Adrenal gland (tissue), 12 donors: ENCODE results near the gene DPEP1. TPM values are rescaled to one million over a fixed set of nuclear protein-coding genes. Genes with fewer than 3 reads are reported as not detected.
"Not testable (repeated sequence)": the region's sequence is repeated elsewhere in the genome, so short reads cannot be mapped to it uniquely, and the experiment has no call there.

Experiments used
- DNase-seq, 7 donors: peaks; one replicate each; pipeline ENCODE4 v3.0.0-alpha.2; 2019 to 2020
- H3K27ac ChIP-seq, 5 donors: fragments of 200-600 bp; sonication (generic) in 4 of 5; 1 replicate in 3 of 5; 2 replicates in 2 of 5; pipeline versions ENCODE4 v1.5.1 to v1.8.0; 2016 to 2020; ENCODE audit warnings: mild to moderate bottlenecking in 1 of 5
- H3K27me3 ChIP-seq: fragments of 200-600 bp; 2 replicates; pipeline ENCODE4 v1.8.0; 2021
- H3K36me3 ChIP-seq, 2 donors: fragments of 200-600 bp; replicated peaks in 1 of 2; 1 replicate in 1 of 2; 2 replicates in 1 of 2; pipeline versions ENCODE4 v1.5.1 to v1.8.0; 2018 to 2022
- H3K4me1 ChIP-seq, 2 donors: fragments of 200-600 bp; replicated peaks in 1 of 2; 1 replicate in 1 of 2; 2 replicates in 1 of 2; pipeline versions ENCODE4 v1.5.1 to v1.8.0; 2018 to 2021
- H3K4me3 ChIP-seq, 4 donors: fragments of 200-600 bp; sonication (generic) in 3 of 4; one replicate each; pipeline ENCODE4 v1.5.1; 2016 to 2018
- H3K9me3 ChIP-seq, 3 donors: fragments of 200-600 bp; sonication (generic) in 1 of 3; replicated peaks in 1 of 3; 1 replicate in 2 of 3; 2 replicates in 1 of 3; pipeline versions ENCODE4 v1.5.1 to v1.8.0; 2016 to 2021
- POLR2A ChIP-seq, 2 donors: fragments of 450-650 bp; IDR thresholded peaks; one replicate each; pipeline ENCODE4 v1.6.1; 2017; ENCODE audit warnings: antibody characterized with exemption in 2 of 2, mild to moderate bottlenecking in 2 of 2, moderate library complexity in 1 of 2
- WGBS, 4 donors: extraction: QIAGEN DNeasy Blood & Tissue Kit in 2 of 4; methylation state at CpG; one replicate each; pipeline versions ENCODE4 v1.1.5 to v1.1.7; 2013 to 2017; 5-methylcytosine and 5-hydroxymethylcytosine counted together
- intact Hi-C, 2 donors: fragments of 100-400 bp; cut with DNase I; formaldehyde crosslinking; loops; one replicate each; pipeline versions ENCODE4 v1.14.1 to v1.15.0; 2022 to 2023
- polyA plus RNA-seq, 3 donors: library from polyadenylated mRNA; stranded (reverse); fragments of 200-250 nt in 2 of 3; fragments of 350-450 nt in 1 of 3; fragmentation: Illumina TruSeq in 1 of 3; extraction: RNeasy Lipid Tissue Mini Kit (QIAGEN cat#74804) in 1 of 3; gene quantifications; one replicate each; pipeline ENCODE4 v1.2.3, GENCODE V29; 2013 to 2014
- total RNA-seq, 9 donors: library from RNA; depleted of rRNA in 4 of 9; stranded (reverse); fragments of >200 nt in 4 of 9; fragments of 120-200 nt in 1 of 9; fragmentation: NEBNext Ultra II Directional in 1 of 9; extraction: Animal tissue kit (Norgen Biotek cat#: 25700) in 1 of 9; gene quantifications; one replicate each; pipeline versions ENCODE4 v1.1.0 to v1.2.4, GENCODE V29; 2013 to 2023
- TF ChIP-seq, protein P1 (sequence below), 6 experiments: fragments of 450-650 bp in 4 of 6; fragments of 200-600 bp in 2 of 6; sonication (generic) in 1 of 6; IDR thresholded peaks; 1 replicate in 5 of 6; 2 replicates in 1 of 6; pipeline versions ENCODE4 v1.5.1 to v1.8.0; 2016 to 2021; ENCODE audit warnings: antibody characterized with exemption in 6 of 6, mild to moderate bottlenecking in 2 of 6, moderate library complexity in 1 of 6
- donor health status: healthy with polysubstance abuse.
- donor health status: Bipolar disorder and iron deficiency.
- donor health status: DM: yes; HTN: yes; CAD: no.
- donor health status: DM: no; HTN: no; CAD: no.
- donor health status: DM: no; HTN: no; CAD: no.
- donor health status: DM: yes; HTN: yes; CAD: no.

DPEP1 gene
- total and polyA plus RNA-seq, 12 donors: 0.44 to 27.3 (median 4.5) TPM

GRCh38 chr16:89658221-89658879, 44.9 kb downstream of the DPEP1 start:
- Histone ChIP-seq H3K27me3 (no peaks in the 10 kb centered on the region), H3K36me3 (no peaks in the 10 kb centered on the region), H3K4me1 (peaks cover 10 to 19% of the 10 kb centered on the region in 2 donors), H3K9me3 (no peaks in the 10 kb centered on the region), H3K27ac (peak overlapping the region in 3 of 5 donors; percentile 47 to 88 (median 71)), H3K4me3 (peak overlapping the region in 3 of 4 donors; percentile 69 to 92 (median 87))
- intact Hi-C loops: no loop called here
- WGBS, 4 donors: 17 to 21% (median 21%) methylated on average over 24 to 27 of the region's 27 CpGs
- peak in 2 of 7 donors; percentile 19 to 56 for DNase-seq
- TF ChIP-seq, protein P1, sequence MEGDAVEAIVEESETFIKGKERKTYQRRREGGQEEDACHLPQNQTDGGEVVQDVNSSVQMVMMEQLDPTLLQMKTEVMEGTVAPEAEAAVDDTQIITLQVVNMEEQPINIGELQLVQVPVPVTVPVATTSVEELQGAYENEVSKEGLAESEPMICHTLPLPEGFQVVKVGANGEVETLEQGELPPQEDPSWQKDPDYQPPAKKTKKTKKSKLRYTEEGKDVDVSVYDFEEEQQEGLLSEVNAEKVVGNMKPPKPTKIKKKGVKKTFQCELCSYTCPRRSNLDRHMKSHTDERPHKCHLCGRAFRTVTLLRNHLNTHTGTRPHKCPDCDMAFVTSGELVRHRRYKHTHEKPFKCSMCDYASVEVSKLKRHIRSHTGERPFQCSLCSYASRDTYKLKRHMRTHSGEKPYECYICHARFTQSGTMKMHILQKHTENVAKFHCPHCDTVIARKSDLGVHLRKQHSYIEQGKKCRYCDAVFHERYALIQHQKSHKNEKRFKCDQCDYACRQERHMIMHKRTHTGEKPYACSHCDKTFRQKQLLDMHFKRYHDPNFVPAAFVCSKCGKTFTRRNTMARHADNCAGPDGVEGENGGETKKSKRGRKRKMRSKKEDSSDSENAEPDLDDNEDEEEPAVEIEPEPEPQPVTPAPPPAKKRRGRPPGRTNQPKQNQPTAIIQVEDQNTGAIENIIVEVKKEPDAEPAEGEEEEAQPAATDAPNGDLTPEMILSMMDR (IDR thresholded peaks at IDR 0.05): no peak

DNA sequence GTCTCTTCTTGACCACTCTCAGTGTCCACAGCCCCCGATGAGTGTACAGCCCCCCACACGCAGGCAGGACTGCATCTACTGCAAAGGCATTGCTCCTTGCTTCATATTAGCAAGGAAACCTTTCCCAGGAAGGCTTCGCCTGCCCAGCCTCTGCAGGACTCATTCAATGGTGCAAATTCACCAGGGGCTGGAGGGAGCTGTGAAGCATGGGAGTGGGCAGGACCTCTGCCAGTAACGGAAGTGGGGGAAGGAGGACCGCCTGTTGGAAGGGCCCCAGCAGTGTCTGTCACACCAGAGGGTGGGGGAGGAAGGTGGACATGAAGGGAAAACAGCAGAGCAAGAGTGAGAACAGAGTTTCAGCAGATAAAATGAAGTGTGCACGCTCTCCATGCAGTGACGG, 46.7 kb downstream of the DPEP1 start:
- WGBS, 4 donors: 95 to 98% (median 95%) methylated on average over 7 of the region's 7 CpGs
- no peak for DNase-seq
- intact Hi-C loops: no loop called here
- no peak overlapping the region for H3K27ac ChIP-seq
- no peaks in the 10 kb centered on the region for H3K36me3 ChIP-seq
- H3K4me1 ChIP-seq: peaks cover 10 to 19% of the 10 kb centered on the region in 2 donors
- no peak for TF ChIP-seq POLR2A (IDR thresholded peaks at IDR 0.05)
- TF ChIP-seq, protein P1 (IDR thresholded peaks at IDR 0.05): no peak
- no peaks in the 10 kb centered on the region for H3K9me3 ChIP-seq
- H3K4me3 ChIP-seq: no peak overlapping the region
- no peaks in the 10 kb centered on the region for H3K27me3 ChIP-seq

DNA sequence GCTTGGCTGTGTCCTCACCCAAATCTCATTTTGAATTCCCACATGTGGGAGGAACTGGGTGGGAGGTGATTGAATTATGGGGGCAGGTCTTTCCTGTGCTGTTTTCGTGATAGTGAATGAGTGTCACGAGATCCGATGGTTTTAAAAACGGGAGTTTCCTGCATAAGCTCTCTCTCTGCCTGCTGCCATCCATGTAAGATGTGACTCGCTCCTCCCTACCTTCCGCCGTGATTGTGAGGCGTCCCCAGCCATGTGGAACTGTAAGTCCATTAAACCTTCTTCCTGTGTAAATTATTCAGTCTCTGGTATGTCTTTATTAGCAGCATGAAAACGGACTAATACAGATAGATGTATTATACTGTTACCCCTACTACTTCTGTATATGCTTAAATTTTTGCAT, 47.8 kb downstream of the DPEP1 start:
- no peak for TF ChIP-seq POLR2A (IDR thresholded peaks at IDR 0.05)
- TF ChIP-seq, protein P1 (IDR thresholded peaks at IDR 0.05): no peak
- no peak overlapping the region for H3K27ac ChIP-seq
- no peak for DNase-seq
- H3K4me1 ChIP-seq: peaks cover 10 to 15% of the 10 kb centered on the region in 2 donors
- no peaks in the 10 kb centered on the region for H3K9me3 ChIP-seq
- WGBS, 4 donors: 92 to 96% (median 95%) methylated on average over 9 of the region's 9 CpGs
- no peak overlapping the region for H3K4me3 ChIP-seq
- H3K27me3 ChIP-seq: no peaks in the 10 kb centered on the region
- intact Hi-C loops: no loop called here
- H3K36me3 ChIP-seq: no peaks in the 10 kb centered on the region

DNA sequence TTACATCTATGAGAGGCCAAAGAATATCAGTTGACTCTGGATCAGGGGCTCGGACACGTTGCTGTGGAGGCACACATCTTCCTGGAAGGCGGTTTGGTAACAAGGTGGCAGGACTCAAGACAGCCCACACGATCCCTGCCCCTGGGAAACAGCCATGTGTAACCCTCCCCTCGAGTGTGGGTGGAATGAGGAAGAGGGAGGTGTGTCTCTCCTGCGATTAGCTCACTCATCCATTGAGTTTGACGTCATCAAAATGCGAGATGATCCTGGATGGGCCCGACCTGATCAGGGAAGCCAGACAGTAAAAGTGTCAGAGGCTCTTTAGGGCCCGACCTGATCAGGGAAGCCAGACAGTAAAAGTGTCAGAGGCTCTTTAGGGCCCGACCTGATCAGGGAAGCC, 50.8 kb downstream of the DPEP1 start:
- DNase-seq, H3K4me1 ChIP-seq, H3K9me3 ChIP-seq, intact Hi-C loops, H3K27me3 ChIP-seq, H3K4me3 ChIP-seq, H3K36me3 ChIP-seq, H3K27ac ChIP-seq: not testable (repeated sequence)
- 81 to 89% (median 84%) methylated on average over 10 to 11 of the region's 11 CpGs for WGBS, 4 donors

DNA sequence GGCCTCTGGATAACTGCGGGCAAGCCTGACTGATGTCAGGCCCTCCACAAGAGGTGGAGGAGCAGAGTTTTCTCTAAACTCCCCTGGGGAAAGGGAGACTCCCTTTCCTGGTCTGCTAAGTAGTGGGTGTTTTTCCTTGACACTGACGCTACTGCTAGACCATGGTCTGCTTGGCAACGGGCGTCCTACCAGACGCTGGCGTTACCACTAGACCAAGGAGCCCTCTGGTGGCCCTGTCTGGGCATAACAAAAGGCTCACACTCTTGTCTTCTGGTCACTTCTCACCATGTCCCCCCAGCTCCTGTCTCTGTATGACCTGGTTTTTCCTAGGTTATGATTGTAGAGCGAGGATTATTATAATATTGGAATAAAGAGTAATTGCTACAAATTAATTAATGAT, 53.6 kb downstream of the DPEP1 start:
- H3K4me3 ChIP-seq, intact Hi-C loops, H3K27me3 ChIP-seq, H3K36me3 ChIP-seq, H3K9me3 ChIP-seq, H3K4me1 ChIP-seq, H3K27ac ChIP-seq: not testable (repeated sequence)
- peak in 6 of 7 donors; percentile 36 to 69 (median 50) for DNase-seq
- TF ChIP-seq, protein P1 (IDR thresholded peaks at IDR 0.05): peak in 2 of 6 experiments; percentile 10 to 46
- WGBS, 4 donors: 29 to 48% (median 36%) methylated on average over 4 to 7 of the region's 7 CpGs
